ENCODE results near the gene PLEKHG3. TPM values are rescaled to one million over a fixed set of nuclear protein-coding genes. Genes with fewer than 3 reads are reported as not detected.

The PLEKHG3 gene
- total RNA-seq, 6 experiments from 2014 or later: 6.0 to 11.7 (median 9.2) TPM

- Mint-ChIP-seq H3K27me3 (ENCODE audit: insufficient read depth) (no peaks in the 10 kb centered on the region), H3K4me1 (ENCODE audit: low read depth) (no peaks in the 10 kb centered on the region), H3K27ac (no peak overlapping the region), H3K9me3 (no peaks in the 10 kb centered on the region), H3K4me3 (no peak overlapping the region), H3K36me3 (ENCODE audit: low read depth) (no peaks in the 10 kb centered on the region; the same call in 1 of the 2 replicates)
- no peak for TF ChIP-seq CTCF (IDR thresholded peaks at IDR 0.05)
- no peak for DNase-seq
Measured at GRCh38 chr14:64734990-64735389, 30.8 kb downstream of the PLEKHG3 start.

- TF ChIP-seq CTCF (IDR thresholded peaks at IDR 0.05): no peak
- Mint-ChIP-seq H3K36me3 (ENCODE audit: low read depth) (peaks cover 5% of the 10 kb centered on the region; the same call in 1 of the 2 replicates), H3K27ac (no peak overlapping the region), H3K4me1 (ENCODE audit: low read depth) (no peaks in the 10 kb centered on the region), H3K27me3 (ENCODE audit: insufficient read depth) (no peaks in the 10 kb centered on the region), H3K4me3 (no peak overlapping the region), H3K9me3 (no peaks in the 10 kb centered on the region)
- no peak for DNase-seq
Measured at GRCh38 chr14:64736271-64737169, 32.3 kb downstream of the PLEKHG3 start.

- Mint-ChIP-seq H3K27ac (no peak overlapping the region), H3K36me3 (ENCODE audit: low read depth) (peaks cover 16% of the 10 kb centered on the region), H3K9me3 (no peaks in the 10 kb centered on the region), H3K4me1 (ENCODE audit: low read depth) (no peaks in the 10 kb centered on the region), H3K27me3 (ENCODE audit: insufficient read depth) (no peaks in the 10 kb centered on the region), H3K4me3 (no peak overlapping the region)
- no peak for TF ChIP-seq CTCF (IDR thresholded peaks at IDR 0.05)
- DNase-seq: no peak
Measured at GRCh38 chr14:64737391-64738280, 33.4 kb downstream of the PLEKHG3 start.

GRCh38 chr14:64738281-64738804, 34.1 kb downstream of the PLEKHG3 start:
- Mint-ChIP-seq H3K9me3 (no peaks in the 10 kb centered on the region), H3K4me1 (ENCODE audit: low read depth) (no peaks in the 10 kb centered on the region), H3K4me3 (no peak overlapping the region), H3K27ac (no peak overlapping the region), H3K36me3 (ENCODE audit: low read depth) (peaks cover 18% of the 10 kb centered on the region), H3K27me3 (ENCODE audit: insufficient read depth) (no peaks in the 10 kb centered on the region)
- no peak for TF ChIP-seq CTCF (IDR thresholded peaks at IDR 0.05)
- DNase-seq: no peak

GRCh38 chr14:64741200-64741599, 37.0 kb downstream of the PLEKHG3 start:
- Mint-ChIP-seq H3K27me3 (ENCODE audit: insufficient read depth) (no peaks in the 10 kb centered on the region; the same call in 1 of the 2 replicates), H3K4me3 (no peak overlapping the region), H3K4me1 (ENCODE audit: low read depth) (peaks cover 14% of the 10 kb centered on the region), H3K36me3 (ENCODE audit: low read depth) (peaks cover 23% of the 10 kb centered on the region), H3K27ac (no peak overlapping the region), H3K9me3 (no peaks in the 10 kb centered on the region)
- no peak for DNase-seq
- TF ChIP-seq CTCF (IDR thresholded peaks at IDR 0.05): no peak
